HEK293T (cell line): ENCODE results near the gene PTH2.
A peak's percentile ranks its signal among the peaks of the same experiment; 100 is the strongest.

Experiments
- CTCF ChIA-PET: fragments of 350-600 bp; formaldehyde crosslinking; extraction: SDS; loops from one replicate; lab custom pipeline; 2021; ENCODE audit warnings: antibody characterized with exemption, inconsistent platforms; lab: Yijun Ruan, JAX
- POLR2A ChIA-PET: fragments of 350-600 bp; formaldehyde crosslinking; extraction: SDS; loops from one replicate; lab custom pipeline; 2020; ENCODE audit warnings: antibody characterized with exemption, inconsistent platforms; lab: Yijun Ruan, JAX
- DNase-seq: peaks from one replicate; pipeline ENCODE4 v3.0.0; 2012; ENCODE audit warnings: mixed read lengths; ENCODE audit errors: extremely low spot score
- ARNT ChIP-seq: fragments of 450-650 bp; IDR thresholded peaks from 2 replicates; pipeline ENCODE4 v1.6.1; 2017; ENCODE audit warnings: mild to moderate bottlenecking
- BHLHE40 ChIP-seq: fragments of 450-650 bp; IDR thresholded peaks from 2 replicates; pipeline ENCODE4 v1.6.1; 2016; ENCODE audit warnings: mild to moderate bottlenecking, moderate library complexity, borderline replicate concordance
- CTBP1 ChIP-seq: fragments of 450-650 bp; IDR thresholded peaks from 2 replicates; pipeline ENCODE4 v1.6.1; 2016; ENCODE audit warnings: borderline replicate concordance
- ELF4 ChIP-seq: fragments of 450-650 bp; IDR thresholded peaks from 2 replicates; pipeline ENCODE4 v1.6.1; 2017; ENCODE audit warnings: antibody characterized with exemption
- FOXA1 ChIP-seq: fragments of 450-650 bp; IDR thresholded peaks from 2 replicates; pipeline ENCODE4 v1.6.1; 2016; ENCODE audit warnings: mild to moderate bottlenecking
- FOXK2 ChIP-seq: fragments of 450-650 bp; IDR thresholded peaks from 2 replicates; pipeline ENCODE4 v1.6.1; 2016; ENCODE audit warnings: mild to moderate bottlenecking
- FOXM1 ChIP-seq: fragments of 450-650 bp; IDR thresholded peaks from 2 replicates; pipeline ENCODE4 v1.6.1; 2017; ENCODE audit warnings: mild to moderate bottlenecking, borderline replicate concordance
- HDGF ChIP-seq: fragments of 450-650 bp; IDR thresholded peaks from 2 replicates; pipeline ENCODE4 v1.6.1; 2017; ENCODE audit warnings: antibody characterized with exemption, borderline replicate concordance
- L3MBTL2 ChIP-seq: fragments of 450-650 bp; conservative IDR thresholded peaks from 2 replicates; pipeline ENCODE4 v1.6.1; 2016; ENCODE audit warnings: mild to moderate bottlenecking
- LEF1 ChIP-seq: fragments of 450-650 bp; IDR thresholded peaks from 2 replicates; pipeline ENCODE4 v1.6.1; 2017; ENCODE audit warnings: mild to moderate bottlenecking, borderline replicate concordance
- NFRKB ChIP-seq: fragments of 450-650 bp; IDR thresholded peaks from 2 replicates; pipeline ENCODE4 v1.6.1; 2016; ENCODE audit warnings: mild to moderate bottlenecking, moderate library complexity
- SP1 ChIP-seq: fragments of 450-650 bp; IDR thresholded peaks from 2 replicates; pipeline ENCODE4 v1.6.1; 2017
- SUZ12 ChIP-seq: fragments of 450-650 bp; IDR thresholded peaks from 2 replicates; pipeline ENCODE4 v1.6.1; 2016; ENCODE audit warnings: mild to moderate bottlenecking
- TARDBP ChIP-seq: fragments of 450-650 bp; IDR thresholded peaks from 2 replicates; pipeline ENCODE4 v1.6.1; 2016
- ZNF384 ChIP-seq: fragments of 450-650 bp; IDR thresholded peaks from 2 replicates; pipeline ENCODE4 v1.6.1; 2016
- TF ChIP-seq, protein P1 (sequence below): fragments of 450-650 bp; IDR thresholded peaks from 2 replicates; pipeline ENCODE4 v1.6.1; 2016

The PTH2 gene

DNA sequence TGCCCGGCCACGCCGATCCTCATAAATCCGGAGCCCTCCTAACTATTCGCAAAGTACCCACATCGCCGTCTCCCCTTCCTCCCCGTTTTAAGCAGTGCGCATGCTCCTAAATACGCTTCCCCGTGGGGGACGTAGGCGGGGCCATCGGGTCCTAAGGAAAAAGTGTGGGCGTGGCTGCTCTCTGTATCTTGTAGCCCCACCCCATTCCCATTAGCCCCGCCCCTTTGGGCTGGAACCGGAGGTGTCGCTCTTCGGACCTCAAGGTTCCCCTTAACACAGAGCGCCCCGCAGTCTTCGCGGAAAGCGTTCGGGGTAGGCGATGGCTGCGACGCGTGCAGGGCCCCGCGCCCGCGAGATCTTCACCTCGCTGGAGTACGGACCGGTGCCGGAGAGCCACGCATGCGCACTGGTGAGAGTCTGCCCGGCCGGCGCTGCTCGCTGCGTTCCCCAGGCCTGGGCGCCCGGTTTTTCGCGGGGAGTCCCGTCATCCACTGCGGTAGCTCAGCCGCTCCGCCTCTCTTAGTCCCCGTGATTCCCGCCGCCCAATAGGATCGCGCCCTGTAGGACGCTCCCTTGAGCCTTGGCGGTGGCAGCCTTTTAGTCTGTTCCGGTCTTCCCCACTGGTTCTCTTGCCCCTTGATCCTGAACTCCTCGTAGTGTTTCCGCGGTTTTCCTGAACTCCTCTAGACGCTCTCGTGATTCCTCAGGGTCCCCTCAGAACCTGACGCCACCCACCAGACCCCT, 29.9 kb upstream of the PTH2 start, which contains the start of gene ALDH16A1:
Gene ALDH16A1, plus strand, starts transcription at position 213 of the 744 bp plus-strand sequence. Its CDS starts 107 bp downstream, at position 320.
- no peak; the same call in 1 of the 2 replicates for TF ChIP-seq ELF4
- TF ChIP-seq L3MBTL2 = peak; percentile 87
- TF ChIP-seq SP1 = no peak
- no peak for TF ChIP-seq BHLHE40
- no peak for TF ChIP-seq ARNT
- POLR2A ChIA-PET = interaction anchor here (0.6 to 4.7 kb wide), 30 partner anchors 8 to 397 kb away, joined by 3 to 41 read pairs (median 5); partner anchors contain the start of genes FLT3LG, GFY, RPS11 and SLC17A7
- CTCF ChIA-PET = interaction anchor here (1.1 to 2.3 kb wide), 4 partner anchors 8 to 23 kb away, joined by 3 to 6 read pairs (median 5); partner anchors contain the start of gene FLT3LG
- DNase-seq = peak; percentile 96

GRCh38 chr19:49451430-49452181, 28.4 kb upstream of the PTH2 start, which contains the start of gene PIH1D1:
Gene PIH1D1 (minus strand): TSS chr19:49451814. CDS start chr19:49451574, 240 bp downstream.
- CTCF ChIA-PET = interaction anchor here (0.6 to 2.3 kb wide), 5 partner anchors 9 to 179 kb away, joined by 3 to 6 read pairs (median 4); no protein-coding TSS in a partner anchor
- TF ChIP-seq FOXM1 (no peak), BHLHE40 (no peak), LEF1 (no peak), FOXA1 (no peak), TARDBP (no peak), L3MBTL2 (peak; percentile 82), FOXK2 (no peak; the same call in 1 of the 2 replicates), CTBP1 (no peak), HDGF (no peak), ZNF384 (no peak), SP1 (no peak), SUZ12 (no peak), NFRKB (no peak), ARNT (no peak), ELF4 (peak; percentile 86)
- TF ChIP-seq, protein P1, sequence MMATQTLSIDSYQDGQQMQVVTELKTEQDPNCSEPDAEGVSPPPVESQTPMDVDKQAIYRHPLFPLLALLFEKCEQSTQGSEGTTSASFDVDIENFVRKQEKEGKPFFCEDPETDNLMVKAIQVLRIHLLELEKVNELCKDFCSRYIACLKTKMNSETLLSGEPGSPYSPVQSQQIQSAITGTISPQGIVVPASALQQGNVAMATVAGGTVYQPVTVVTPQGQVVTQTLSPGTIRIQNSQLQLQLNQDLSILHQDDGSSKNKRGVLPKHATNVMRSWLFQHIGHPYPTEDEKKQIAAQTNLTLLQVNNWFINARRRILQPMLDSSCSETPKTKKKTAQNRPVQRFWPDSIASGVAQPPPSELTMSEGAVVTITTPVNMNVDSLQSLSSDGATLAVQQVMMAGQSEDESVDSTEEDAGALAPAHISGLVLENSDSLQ = peak; percentile 98
- POLR2A ChIA-PET = interaction anchor here (0.5 to 4.7 kb wide), 22 partner anchors 8 to 224 kb away, joined by 3 to 41 read pairs (median 4); partner anchors contain the start of genes FLT3LG, GFY, RPS11 and SLC17A7
- DNase-seq = peak; percentile 89

GRCh38 chr19:49450405-49450804, 27.2 kb upstream of the PTH2 start:
- CTCF ChIA-PET = no interaction called here

GRCh38 chr19:49448432-49448786, 25.2 kb upstream of the PTH2 start:
- POLR2A ChIA-PET = interaction anchor here (1.2 to 1.5 kb wide), 2 partner anchors 24 to 45 kb away, joined by 4 read pairs; no protein-coding TSS in a partner anchor

More at GRCh38 chr19:49450405-49450804, 27.2 kb upstream of the PTH2 start:
- no peak for TF ChIP-seq ARNT
- TF ChIP-seq FOXA1 = no peak
- no peak for TF ChIP-seq SUZ12
- no peak for TF ChIP-seq CTBP1
- no peak for TF ChIP-seq LEF1
- no peak for TF ChIP-seq FOXK2
- no peak for TF ChIP-seq ELF4
- no peak for TF ChIP-seq TARDBP
- no peak for TF ChIP-seq BHLHE40
- TF ChIP-seq L3MBTL2 = no peak
- no peak for TF ChIP-seq ZNF384
- TF ChIP-seq FOXM1 = no peak
- no peak for TF ChIP-seq HDGF
- no peak for TF ChIP-seq SP1
- TF ChIP-seq NFRKB = no peak
- TF ChIP-seq, protein P1 = no peak
- no peak for DNase-seq
- POLR2A ChIA-PET = interaction anchor here (2.1 to 4.7 kb wide), 2 partner anchors 8 to 44 kb away, joined by 20 to 41 read pairs; partner anchors contain the start of genes RPS11 and SLC17A7

More at GRCh38 chr19:49448432-49448786, 25.2 kb upstream of the PTH2 start:
- CTCF ChIA-PET = no interaction called here
- no peak for DNase-seq
- no peak for TF ChIP-seq FOXK2
- no peak for TF ChIP-seq ARNT
- no peak for TF ChIP-seq L3MBTL2
- no peak for TF ChIP-seq ZNF384
- TF ChIP-seq CTBP1 = no peak
- TF ChIP-seq SUZ12 = no peak
- TF ChIP-seq ELF4 = no peak
- no peak for TF ChIP-seq SP1
- TF ChIP-seq HDGF = no peak
- TF ChIP-seq FOXA1 = no peak
- no peak for TF ChIP-seq NFRKB
- TF ChIP-seq, protein P1 = no peak
- no peak for TF ChIP-seq TARDBP
- no peak for TF ChIP-seq BHLHE40
- no peak for TF ChIP-seq FOXM1
- TF ChIP-seq LEF1 = no peak
